Suprapubic skin (tissue), 3 donors: Measurements from ENCODE around the gene SPTBN5.

Experiments
- EP300 ChIP-seq: sonication (generic); formaldehyde crosslinking; IDR thresholded peaks from one replicate; pipeline ENCODE4 v1.6.1; 2017; ENCODE audit warnings: antibody characterized with exemption
- TF ChIP-seq, protein P1 (sequence below), 2 donors: fragments of 200-600 bp in 1 of 2; fragments of 450-650 bp in 1 of 2; sonication (generic) in 1 of 2; IDR thresholded peaks; one replicate each; pipeline ENCODE4 v1.5.1; 2016 to 2019; ENCODE audit warnings: antibody characterized with exemption in 2 of 2, mild to moderate bottlenecking in 1 of 2, moderate library complexity in 1 of 2

DNA sequence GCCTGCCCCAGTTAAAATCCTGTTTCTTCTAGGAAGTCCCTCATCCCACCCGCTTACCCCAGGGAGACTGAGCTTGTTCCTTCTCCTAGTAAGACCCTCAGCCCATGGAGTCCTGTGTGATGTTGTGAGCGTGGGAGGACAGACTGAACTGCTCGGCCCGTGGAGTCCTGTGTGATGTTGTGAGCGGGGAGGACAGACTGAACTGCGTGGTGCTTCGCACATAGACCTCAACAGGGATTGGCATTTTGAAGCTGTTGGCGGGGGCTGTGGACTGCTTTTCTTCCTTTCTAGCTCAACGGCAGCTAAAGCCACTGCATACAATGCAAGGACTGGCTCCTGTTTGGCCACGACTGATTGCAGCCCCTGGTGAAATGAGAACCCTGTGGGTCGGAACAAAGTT is 1.6 kb upstream of the SPTBN5 start:
- no peak for TF ChIP-seq EP300
- TF ChIP-seq, protein P1, sequence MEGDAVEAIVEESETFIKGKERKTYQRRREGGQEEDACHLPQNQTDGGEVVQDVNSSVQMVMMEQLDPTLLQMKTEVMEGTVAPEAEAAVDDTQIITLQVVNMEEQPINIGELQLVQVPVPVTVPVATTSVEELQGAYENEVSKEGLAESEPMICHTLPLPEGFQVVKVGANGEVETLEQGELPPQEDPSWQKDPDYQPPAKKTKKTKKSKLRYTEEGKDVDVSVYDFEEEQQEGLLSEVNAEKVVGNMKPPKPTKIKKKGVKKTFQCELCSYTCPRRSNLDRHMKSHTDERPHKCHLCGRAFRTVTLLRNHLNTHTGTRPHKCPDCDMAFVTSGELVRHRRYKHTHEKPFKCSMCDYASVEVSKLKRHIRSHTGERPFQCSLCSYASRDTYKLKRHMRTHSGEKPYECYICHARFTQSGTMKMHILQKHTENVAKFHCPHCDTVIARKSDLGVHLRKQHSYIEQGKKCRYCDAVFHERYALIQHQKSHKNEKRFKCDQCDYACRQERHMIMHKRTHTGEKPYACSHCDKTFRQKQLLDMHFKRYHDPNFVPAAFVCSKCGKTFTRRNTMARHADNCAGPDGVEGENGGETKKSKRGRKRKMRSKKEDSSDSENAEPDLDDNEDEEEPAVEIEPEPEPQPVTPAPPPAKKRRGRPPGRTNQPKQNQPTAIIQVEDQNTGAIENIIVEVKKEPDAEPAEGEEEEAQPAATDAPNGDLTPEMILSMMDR (IDR thresholded peaks at IDR 0.05), result no peak
